NCI-H2171 treated with DMSO at 0.1 percent for 48 hours (cell line): ENCODE measurements around the gene SYVN1.
"Not testable (repeated sequence)": the region's sequence is repeated elsewhere in the genome, so short reads cannot be mapped to it uniquely, and the experiment has no call there.

Experiments
- DNase-seq: peaks from one replicate; lab custom pipeline; 2025; lab: John Stamatoyannopoulos, UW

SYVN1 gene

DNA sequence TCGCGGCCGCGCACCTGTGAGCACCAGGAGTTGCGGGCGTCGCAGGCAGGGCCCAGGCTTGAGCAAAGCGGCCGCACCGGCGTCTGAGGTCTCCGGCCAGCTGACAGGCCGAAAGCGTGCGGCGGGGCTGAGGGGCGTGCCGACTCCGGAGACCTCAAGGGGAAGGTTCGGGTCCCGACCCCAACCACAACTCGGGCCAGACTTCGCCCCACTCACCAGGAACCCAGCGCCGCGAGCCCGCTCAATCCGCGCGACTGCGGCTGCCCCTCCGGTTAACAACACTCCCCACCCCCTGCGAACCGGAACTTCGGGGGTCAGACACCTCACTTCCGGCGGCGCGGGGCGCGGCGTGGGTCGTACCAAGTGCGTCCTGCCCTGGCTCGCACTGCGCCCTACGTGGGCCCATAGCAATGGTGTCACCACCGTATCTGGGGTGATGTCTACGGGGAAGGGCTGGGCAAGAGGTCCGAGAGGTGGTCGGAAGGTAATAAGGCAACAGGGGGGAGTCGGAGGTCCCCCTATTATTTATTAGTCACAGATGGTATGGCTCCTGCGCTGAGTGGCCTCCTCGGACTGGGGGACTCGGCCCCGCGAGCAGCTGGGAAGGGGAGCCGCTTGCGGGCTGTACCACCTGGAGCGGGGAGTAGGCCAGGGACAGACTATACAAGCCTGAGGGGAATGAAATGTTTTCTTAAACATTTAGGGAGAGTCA is at the start of gene SYVN1:
Gene SYVN1 (minus strand): TSS at position 280 of the 712 bp plus-strand sequence. CDS start 918 bp downstream, outside the sequence.
- DNase-seq, result peak; percentile 92

DNA sequence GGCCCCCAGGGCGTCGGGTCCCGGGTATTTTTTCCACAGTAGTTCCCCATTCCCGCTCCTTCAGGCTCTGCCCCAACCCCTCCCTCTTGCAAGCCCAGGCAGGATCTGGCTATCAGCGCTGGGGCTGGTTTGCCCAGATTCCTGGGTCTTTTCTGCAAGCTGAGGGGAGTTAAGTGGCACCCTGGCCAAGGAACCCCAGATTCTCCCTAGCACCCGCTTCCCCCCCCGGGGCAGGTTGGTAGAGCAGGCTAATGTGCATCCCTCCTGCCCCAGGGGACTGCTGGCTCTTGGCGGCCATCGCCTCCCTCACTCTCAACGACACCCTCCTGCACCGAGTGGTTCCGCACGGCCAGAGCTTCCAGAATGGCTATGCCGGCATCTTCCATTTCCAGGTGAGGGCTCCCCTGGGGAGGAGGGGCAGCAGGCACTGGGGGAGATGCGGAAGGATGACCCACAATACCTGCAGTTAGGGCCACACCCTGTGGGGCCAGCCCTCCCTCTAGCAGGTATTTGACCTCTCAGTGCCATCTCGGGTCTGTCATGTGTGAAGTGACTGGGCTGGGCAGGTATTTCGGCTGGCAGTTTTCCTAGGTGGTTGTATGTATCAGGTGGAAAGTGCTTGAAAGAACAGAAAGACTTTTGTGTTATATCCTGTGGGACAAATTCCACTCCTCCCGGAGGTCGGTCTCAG is 49.0 kb upstream of the SYVN1 start:
- DNase-seq, result peak; percentile 30

DNA sequence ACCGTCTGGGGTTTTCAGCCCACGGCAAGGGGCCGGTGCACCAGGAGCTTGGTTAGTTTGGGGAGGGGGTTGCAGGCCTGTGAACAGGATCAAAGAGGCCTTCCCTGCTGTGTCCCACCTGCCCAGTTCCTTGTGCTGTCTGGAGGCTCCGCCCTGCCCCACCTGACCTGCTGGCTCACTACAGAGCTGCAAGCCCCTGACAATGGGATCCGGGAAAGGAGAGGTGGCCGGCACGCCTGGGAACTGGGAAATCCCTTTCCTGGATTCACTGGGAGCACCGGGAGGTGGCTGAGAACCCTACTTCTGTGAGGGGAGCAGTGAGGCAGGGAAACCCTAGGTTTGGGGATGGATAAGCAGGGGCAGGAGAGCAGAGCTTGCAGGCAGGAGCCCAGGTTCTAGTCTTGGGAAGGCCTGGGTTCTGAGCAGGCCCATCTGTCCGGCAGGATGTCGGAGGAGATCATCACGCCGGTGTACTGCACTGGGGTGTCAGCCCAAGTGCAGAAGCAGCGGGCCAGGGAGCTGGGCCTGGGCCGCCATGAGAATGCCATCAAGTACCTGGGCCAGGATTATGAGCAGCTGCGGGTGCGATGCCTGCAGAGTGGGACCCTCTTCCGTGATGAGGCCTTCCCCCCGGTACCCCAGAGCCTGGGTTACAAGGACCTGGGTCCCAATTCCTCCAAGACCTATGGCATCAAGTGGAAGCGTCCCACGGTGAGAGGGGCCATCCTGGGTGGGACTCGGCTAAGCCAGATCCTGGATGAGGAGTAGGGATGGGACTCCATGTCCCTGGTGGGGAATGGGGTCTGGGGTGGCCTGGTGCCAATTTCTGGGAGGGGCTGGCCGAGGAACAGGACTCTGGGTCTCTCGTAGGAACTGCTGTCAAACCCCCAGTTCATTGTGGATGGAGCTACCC is 48.2 kb upstream of the SYVN1 start:
- peak; percentile 71 for DNase-seq

DNA sequence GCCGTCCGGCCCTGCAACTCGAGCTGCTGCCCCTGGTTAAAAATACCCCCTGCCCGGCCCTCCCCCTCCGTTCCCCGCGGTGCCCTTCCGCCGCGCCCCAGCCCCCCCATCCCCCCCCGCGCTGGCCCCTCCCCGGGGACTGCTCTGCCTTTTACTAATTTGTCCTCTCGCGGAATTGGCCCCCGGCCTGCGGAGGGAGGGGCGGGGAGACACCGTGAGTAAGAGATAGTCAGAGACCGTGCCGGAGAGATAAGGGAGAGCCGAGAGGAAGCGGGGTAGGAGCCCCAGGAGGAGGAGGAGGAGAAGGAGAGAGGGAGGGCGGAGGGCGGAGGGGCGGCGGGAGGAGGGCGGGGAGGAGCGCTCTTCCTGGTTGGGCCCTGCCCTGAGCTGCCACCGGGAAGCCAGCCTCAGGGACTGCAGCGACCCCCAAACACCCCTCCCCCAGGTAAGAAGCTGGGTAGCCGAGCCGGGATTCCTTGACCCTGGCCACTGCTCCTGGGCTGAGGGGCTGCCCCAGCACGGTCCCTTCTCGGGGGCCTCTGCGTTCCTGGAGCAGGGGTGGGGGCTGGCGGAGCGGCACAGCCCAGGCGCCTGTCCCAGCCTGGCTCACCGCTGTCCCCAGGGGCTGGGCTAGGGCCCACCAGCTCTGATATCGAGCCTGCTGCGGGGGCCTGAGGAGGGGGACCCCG is 47.4 kb upstream of the SYVN1 start, which contains the start of gene CAPN1:
Gene CAPN1 (plus strand): TSS at position 360 of the 689 bp plus-strand sequence. CDS start 774 bp downstream, outside the sequence.
- DNase-seq, result peak; percentile 76

DNA sequence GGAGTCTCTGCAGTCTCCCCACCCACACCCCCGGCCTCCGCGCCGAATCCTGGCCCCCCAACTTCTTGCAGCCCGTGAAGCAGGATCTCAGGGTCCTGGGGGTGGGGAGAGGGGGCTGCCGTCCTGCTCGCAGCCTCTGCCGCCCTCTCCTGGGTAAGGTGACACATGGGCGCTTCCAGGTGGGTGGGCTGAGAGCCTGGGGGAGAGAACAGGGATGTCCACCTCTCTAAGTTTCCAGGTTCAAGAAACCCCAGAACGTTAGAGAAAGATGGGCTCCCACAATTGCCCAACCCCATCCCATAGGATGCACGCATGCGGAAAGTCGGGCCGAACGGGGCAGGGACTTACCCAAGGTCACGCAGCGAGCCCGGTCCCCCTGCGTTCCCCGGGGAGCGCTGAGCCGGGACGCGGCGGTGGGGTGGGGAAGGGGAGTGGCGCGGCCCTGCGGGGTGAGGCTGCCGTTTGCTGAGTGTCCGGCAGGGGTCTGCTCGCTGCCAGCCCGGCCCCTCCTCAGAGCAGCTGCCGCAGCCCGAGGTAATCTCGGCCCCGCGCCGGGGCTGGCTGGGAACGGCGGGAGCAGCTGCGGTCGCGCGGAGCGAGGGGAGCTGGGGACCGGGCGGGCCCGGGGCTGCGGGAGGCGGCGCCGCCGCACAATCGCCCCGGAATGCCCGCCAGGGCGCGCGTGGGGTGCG is 46.7 kb upstream of the SYVN1 start:
- DNase-seq, result peak; percentile 72

DNA sequence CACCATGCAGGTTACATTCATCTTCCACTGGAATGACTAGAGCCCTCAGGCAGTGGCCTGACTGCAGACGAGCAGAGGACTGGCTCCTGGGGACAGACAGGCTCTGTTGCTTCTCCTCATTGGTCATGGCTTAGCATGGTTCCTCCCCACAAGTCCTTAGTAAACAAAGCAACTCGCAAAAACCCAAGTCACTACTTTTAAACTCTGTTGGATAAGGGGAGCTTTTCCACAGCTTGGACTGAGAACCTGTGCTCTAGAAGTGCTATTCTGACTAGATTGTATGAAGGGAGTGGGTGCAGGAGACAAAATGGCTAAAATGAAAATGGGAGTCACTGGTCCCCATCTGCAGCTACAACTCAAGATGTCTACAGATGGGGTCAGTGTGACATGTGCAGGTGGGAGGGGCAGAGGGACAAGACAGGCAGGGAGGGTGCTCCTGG is 40.3 kb upstream of the SYVN1 start:
- DNase-seq, result not testable (repeated sequence)

DNA sequence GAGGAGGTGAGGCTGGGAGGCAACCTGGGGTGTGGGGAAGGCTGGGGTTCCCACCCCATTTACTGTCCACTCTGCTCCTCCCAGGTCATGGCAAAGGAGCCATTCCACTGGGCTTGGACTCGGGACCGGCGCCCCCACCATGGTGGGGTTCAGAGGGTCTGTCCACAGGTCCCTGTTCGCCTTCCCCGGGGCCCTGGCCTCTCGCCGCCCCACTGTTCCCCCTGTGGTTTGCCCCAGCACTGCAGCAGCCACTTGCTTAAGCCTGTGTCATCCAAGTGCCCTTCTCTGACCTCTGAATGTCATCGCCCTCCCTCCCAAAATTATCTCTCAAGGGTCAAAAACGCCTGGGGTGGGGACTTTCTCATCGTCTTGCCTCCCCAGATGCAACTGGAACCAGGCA is 38.3 kb upstream of the SYVN1 start:
- no peak for DNase-seq

DNA sequence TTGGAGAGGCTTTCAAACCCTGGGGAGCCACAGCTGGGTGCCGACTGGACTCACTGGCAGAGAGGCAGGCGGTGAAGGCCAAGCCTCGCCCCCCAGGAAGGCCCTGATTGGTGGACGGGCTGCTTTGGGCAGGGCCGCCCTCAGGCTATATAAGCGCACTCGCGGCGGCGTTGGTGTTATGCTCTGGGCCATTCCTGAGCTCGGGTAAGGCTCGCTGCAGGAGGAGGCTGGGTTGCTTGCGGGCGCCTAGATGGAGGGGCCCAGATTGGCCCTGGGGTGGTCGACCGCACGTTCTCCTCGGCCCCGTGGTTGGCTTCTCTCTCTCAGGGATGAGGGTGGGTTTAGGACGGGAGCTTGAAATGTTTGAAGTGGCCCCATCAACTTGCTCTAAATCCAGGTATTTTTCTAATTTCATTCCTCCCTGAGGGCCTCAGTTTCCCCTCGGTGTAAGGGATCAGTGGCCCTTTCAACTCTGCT is 35.8 kb upstream of the SYVN1 start, which contains the start of gene SPDYC:
Gene SPDYC (plus strand): TSS at position 176 of the 477 bp plus-strand sequence. CDS start 1,125 bp downstream, outside the sequence.
- DNase-seq, result no peak

DNA sequence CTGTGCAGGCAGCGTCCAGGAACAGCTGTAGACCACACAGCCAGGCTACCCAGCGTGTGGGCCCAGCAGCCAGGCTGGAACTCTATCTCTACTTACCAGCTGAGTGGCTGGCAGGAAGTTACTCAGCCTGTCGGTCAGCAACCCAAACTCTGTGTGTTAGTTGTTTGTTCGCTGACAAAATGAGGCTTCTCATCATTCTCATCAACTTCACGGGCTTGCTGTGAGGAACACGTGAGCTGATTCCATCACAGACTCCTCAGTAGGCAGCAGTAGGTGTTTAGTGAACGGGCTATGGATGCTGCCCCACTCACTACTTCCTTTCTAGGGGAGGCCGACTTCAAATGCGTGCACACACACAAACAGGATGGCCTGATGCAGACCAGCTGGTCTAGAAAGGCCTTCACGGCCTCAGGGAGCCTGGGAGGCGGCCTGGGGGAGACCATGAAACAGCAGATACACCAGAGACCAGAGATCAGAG is 34.9 kb upstream of the SYVN1 start:
- DNase-seq, result no peak

DNA sequence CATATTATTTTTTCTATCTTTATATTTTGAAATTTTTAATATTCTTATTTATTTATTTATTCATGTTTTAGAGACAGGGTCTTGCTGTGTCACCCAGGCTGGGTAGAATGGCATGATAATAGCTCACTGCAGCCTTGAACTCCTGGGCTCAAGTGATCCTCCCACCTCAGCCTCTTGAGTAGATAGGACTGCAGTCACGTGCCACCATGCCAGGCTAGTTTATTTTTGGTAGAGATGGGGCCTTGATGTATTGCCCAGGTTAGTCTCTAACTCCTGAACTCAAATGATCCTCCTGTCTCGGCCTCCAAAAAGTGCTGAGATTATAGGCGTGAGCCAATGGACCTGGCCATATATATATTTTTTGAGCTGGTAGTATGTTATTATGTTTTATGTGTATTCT is 33.3 kb upstream of the SYVN1 start:
- no peak for DNase-seq

DNA sequence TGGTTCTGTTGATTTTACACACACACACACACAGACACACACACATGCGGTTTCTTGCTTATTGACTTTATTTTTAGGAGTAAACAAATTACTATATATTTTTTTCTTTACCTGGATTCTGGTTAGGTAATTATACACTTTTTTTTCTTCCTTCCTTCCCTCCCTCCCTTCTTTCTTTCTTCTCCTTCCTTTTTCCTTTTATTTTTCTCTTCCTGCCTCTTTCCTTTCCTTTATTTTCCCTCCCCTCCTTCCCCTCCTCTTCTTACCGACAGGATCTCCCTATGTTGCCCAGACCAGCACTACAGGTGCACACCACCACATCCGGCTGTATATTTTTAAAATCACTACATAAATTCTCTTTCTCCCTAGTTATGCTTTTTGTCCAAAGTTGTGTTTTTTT is 32.6 kb upstream of the SYVN1 start:
- no peak for DNase-seq

DNA sequence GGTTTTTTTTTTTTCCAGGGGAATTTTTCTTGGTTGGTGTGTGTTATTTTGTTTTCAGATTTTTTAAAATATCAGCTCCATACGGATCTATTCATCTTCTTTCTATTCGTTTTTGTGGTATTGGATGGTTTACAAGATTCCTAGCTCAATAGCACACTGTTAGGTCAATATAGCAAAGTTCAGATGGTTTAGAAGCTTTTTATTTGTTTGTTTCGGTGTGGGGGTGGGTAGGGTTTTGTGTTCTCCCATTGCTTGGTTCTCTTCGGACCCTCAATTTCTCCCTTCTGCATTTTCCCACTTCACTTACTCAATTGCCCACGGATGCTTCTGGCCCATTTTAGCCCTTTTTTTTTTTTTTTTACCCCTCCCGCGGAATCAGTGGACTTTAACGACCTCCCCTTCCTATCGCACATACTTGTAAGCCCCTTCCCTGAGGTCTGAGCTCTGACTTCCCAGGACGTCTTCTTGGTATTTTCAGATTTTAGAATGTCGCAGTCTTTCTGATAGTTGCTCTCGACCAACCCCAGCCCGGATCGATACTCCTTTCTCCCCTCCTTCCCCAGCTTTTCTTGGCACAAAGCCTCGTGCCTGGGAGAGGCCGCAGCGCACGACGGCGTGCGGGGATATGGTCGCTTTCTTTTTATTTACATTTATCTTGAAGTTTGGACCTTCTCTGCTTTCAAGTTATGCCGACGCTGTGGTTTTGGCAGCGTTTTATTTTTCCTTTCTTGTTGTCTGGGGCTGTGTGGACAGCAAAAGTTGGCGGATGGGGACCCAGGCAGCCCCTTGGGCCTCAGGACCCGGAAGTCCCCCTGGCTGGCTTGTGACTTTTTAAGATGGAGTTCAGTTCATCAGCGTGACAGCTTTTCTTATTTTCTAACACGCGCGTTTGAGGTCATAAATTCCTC is 31.3 kb upstream of the SYVN1 start:
- no peak for DNase-seq

DNA sequence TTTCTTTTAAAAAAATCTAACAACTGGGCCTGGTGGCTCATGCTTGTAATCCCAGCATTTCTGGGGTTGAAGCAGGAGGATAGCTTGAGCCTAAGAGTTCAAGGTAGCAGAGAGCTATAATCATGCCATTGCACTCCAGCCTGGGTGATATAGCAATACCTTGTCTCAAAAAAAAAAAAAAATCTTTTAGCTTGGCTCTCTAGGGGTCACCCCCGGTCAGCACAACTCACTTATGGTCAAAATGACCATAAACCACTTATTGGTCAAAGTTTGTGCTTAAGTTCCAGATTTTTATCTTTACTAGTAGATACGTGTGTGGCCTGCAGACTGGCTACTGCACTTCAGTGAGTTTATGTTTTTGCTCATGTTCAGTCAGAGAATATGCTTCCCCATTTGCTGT is 29.4 kb upstream of the SYVN1 start:
- DNase-seq, result no peak

DNA sequence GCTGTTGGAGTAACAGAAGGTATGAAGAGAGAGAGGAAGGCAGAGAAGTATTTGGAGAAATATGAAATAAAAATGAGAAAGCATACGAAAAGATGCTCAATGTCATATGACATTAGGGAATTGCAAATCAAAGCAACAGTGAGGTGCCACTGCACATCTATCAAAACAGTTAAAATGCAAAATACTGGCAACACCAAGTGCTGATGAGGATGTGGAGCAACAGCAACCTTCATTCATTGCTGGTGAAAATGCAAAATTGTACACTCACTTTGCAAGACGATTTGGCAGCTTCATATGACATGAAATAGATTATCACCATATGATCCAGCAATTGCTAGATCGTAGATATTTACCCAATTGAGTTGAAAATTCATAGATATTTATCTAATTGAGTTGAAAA is 26.3 kb upstream of the SYVN1 start:
- no peak for DNase-seq

DNA sequence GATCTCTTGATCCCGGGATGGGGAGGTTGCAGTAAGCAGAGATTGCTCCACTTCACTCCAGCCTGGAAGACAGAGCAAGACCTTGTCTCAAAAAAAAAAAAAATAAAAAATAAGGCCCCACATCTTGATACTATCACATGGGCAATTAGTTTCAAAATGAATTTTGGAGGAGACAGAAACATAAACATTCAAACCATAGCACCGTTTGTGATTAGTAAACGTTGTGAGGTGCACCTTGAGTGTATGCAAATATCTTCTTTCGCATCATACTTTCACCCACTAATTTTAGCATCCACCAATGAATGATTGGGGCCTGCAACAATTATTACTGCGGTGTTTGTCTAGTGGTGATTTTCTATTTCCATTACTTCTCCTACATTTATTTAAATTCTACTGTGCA is 24.7 kb upstream of the SYVN1 start:
- no peak for DNase-seq

DNA sequence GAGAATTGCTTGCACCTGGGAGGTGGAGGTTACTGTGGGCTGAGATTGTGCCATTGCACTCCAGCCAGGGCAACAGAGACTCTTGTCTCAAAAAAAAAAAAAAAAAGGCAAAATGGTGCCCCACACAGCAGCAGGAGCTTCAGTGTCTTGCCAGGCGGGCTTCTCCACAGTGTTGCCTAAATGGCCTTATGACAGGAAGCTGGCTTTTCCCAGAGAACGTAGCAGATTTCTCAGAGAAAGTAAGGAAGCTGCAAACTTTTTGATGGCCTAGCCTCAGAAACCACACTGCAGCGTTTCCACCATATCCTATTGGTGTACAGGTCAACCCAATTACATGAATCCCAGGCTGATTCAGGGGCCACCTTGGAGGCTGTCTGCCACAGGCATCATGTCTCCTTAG is 23.0 kb upstream of the SYVN1 start:
- no peak for DNase-seq

DNA sequence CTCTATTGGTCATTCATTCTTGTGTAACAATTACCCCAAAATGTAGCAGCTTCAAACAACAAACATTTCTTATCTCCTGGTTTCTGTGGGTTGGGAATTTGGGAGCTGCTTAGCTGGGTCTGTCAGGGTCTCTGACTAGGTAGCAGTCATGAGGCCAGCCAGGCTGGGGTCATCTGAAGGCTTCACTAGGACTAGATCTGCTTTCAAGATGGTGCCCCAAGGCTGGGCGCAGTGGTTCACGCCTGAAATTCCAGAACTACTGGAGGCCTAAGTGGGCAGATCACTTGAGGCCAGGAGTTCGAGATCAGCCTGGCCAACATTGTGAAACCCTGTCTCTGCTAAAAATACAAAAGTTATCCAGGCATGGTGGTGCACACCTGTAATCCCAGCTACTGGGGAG is 22.6 kb upstream of the SYVN1 start:
- DNase-seq, result no peak

DNA sequence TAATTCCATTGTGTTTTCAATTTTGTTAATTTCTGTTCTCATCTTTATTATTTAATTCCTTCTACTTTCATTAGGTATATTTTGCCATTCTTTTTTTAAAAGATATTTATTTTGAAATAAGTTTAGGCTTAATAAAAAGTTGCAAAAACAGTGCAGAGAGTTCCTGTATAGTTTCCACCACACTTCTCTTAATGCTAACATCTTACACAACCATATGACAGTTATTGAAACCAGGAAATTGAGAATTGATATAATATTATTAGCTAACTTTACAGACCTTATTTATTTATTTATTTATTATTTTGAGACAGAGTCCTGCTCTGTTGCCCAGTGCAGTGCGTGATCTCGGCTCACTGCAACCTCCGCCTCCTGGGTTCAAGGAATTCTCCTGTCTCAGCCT is 21.9 kb upstream of the SYVN1 start:
- no peak for DNase-seq

DNA sequence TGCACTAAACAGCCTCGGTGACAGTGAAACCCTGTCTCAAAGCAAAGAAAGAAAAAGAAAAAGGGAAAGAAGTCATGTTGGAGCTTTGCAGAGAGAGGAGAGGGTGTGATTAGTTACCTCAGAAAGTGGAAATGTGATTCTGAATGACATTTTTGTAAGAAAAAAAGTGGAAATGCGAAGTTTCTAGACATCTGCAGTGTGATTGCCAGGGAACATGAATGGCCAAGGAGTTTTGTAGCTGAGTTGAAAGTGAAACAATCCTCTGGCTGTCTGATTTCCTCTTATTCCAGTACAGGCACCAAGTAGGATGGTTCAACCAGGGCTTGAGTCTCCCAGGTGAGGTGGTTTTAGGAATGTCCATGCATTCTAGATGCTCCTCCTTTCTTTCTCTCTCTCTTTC is 17.8 kb upstream of the SYVN1 start:
- DNase-seq, result no peak
